ENCODE data around the gene HSD17B1. TPM values are rescaled to one million over a fixed set of nuclear protein-coding genes. Genes with fewer than 3 reads are reported as not detected.
A peak's percentile ranks its signal among the peaks of the same experiment; 100 is the strongest.

The HSD17B1 gene
- total RNA-seq, 6 experiments from 2014 or later = 0.31 to 1.1 (median 0.87) TPM

DNA sequence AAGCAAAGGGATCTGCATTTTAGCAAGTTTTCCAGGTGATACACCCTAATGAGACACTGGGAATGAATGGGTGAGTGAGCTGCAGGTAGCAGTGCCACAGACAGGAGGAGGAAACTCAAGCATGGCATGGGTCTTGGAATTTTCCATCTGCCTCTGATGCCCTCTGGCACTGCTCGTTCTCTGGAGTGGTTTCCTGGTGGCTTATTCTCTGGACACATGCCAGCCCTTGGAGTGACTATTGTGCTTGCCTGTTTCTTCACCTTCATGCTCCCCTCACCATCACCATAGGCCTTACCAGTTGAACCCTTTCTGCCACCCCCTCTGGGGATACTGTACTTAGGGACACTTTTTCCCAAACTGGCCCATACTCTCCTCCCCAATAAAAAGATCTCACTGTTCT lies 10.8 kb downstream of the HSD17B1 start:
- no CpG with 5 or more reads among the region's 1 CpG for WGBS (ENCODE audit: insufficient coverage, low coverage, low lambda C conversion rate, missing lambda C conversion rate)
- Histone ChIP-seq H3K27me3 (no peaks in the 10 kb centered on the region), H3K4me1 (peaks cover 0 to 56% (median 28%) of the 10 kb centered on the region in 4 donors), H3K27ac (peak overlapping the region in 1 of 3 donors; percentile 82), H3K9me3 (no peaks in the 10 kb centered on the region), H3K36me3 (peaks cover 0 to 13% (median 3%) of the 10 kb centered on the region in 4 donors), H3K4me3 (peak overlapping the region; percentile 92 to 96 (median 94))
- intact Hi-C loops (cut with DNase I) = no loop called here
- DNase-seq (no peak), ATAC-seq (peak in 1 of 4 donors; percentile 0)
- no peak for TF ChIP-seq POLR2A (IDR thresholded peaks at IDR 0.05)
- TF ChIP-seq, protein P1, sequence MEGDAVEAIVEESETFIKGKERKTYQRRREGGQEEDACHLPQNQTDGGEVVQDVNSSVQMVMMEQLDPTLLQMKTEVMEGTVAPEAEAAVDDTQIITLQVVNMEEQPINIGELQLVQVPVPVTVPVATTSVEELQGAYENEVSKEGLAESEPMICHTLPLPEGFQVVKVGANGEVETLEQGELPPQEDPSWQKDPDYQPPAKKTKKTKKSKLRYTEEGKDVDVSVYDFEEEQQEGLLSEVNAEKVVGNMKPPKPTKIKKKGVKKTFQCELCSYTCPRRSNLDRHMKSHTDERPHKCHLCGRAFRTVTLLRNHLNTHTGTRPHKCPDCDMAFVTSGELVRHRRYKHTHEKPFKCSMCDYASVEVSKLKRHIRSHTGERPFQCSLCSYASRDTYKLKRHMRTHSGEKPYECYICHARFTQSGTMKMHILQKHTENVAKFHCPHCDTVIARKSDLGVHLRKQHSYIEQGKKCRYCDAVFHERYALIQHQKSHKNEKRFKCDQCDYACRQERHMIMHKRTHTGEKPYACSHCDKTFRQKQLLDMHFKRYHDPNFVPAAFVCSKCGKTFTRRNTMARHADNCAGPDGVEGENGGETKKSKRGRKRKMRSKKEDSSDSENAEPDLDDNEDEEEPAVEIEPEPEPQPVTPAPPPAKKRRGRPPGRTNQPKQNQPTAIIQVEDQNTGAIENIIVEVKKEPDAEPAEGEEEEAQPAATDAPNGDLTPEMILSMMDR (IDR thresholded peaks at IDR 0.05) = no peak

DNA sequence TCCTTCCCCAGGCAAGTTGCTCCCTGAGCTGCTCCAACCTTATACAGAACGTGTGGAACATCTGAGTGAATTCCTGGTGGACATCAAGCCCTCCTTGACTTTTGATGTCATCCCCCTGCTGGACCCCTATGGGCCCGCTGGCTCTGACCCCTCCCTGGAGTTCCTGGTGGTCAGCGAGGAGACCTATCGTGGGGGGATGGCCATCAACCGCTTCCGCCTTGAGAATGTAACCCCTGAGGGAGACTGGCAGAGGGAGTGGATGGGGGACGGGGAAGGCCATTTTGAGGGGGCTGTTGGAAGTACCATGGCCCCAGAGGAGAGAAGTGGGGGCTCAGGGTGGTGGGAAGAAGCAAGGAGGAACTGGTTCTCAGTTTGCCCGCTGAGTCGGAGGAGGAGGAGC lies 11.2 kb downstream of the HSD17B1 start:
- DNase-seq (no peak), ATAC-seq (no peak)
- H3K4me3 ChIP-seq = no peak overlapping the region
- intact Hi-C loops (cut with DNase I) = no loop called here
- peak overlapping the region in 1 of 3 donors; percentile 82 for H3K27ac ChIP-seq
- peaks cover 0 to 59% (median 28%) of the 10 kb centered on the region in 4 donors for H3K4me1 ChIP-seq
- 55% methylated on average over 7 of the region's 9 CpGs for WGBS (ENCODE audit: insufficient coverage, low coverage, low lambda C conversion rate, missing lambda C conversion rate)
- no peaks in the 10 kb centered on the region for H3K27me3 ChIP-seq
- H3K9me3 ChIP-seq = no peaks in the 10 kb centered on the region
- TF ChIP-seq, protein P1 (IDR thresholded peaks at IDR 0.05) = no peak
- no peak for TF ChIP-seq POLR2A (IDR thresholded peaks at IDR 0.05)
- peaks cover 0 to 17% (median 5%) of the 10 kb centered on the region in 4 donors for H3K36me3 ChIP-seq

DNA sequence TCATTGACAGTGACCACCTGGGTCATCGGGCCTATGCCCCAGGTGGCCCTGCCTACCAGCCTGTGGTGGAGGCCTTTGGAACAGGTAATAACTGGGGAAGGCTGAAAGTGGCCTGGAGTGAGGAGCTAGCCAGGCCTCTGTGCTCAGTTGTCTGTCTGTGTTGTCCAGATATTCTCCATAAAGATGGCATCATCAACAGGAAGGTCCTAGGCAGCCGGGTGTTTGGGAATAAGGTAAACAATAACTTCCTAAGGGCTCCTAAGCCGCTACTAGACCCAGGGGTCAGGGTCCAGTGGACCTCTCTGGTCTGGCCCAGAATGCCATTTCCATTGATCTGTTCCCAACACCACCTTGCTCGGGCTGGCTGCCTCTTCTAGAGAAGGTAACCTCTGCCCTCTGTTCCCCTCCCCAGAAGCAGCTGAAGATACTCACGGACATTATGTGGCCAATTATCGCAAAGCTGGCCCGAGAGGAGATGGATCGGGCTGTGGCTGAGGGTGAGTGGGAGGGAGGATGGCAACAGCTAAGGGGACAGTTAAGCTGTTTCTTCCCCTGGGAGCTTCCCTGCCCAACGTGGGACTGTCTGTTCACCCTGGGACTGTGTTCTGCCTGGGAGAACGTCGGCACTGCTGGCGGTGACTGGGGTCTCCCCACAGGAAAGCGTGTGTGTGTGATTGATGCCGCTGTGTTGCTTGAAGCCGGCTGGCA lies 12.2 kb downstream of the HSD17B1 start:
- Histone ChIP-seq H3K27ac (peak overlapping the region in 2 of 3 donors; percentile 15 to 71), H3K27me3 (no peaks in the 10 kb centered on the region), H3K9me3 (no peaks in the 10 kb centered on the region), H3K4me1 (peaks cover 0 to 59% (median 28%) of the 10 kb centered on the region in 4 donors), H3K4me3 (no peak overlapping the region), H3K36me3 (peaks cover 0 to 27% (median 12%) of the 10 kb centered on the region in 4 donors)
- ATAC-seq = peak; percentile 6 to 52 (median 16)
- 37% methylated on average over 4 of the region's 15 CpGs for WGBS (ENCODE audit: insufficient coverage, low coverage, low lambda C conversion rate, missing lambda C conversion rate)
- peak in 1 of 3 donors; percentile 76 for DNase-seq
- no peak for TF ChIP-seq POLR2A (IDR thresholded peaks at IDR 0.05)
- TF ChIP-seq, protein P1 (IDR thresholded peaks at IDR 0.05) = no peak
- intact Hi-C loops (cut with DNase I) = no loop called here

DNA sequence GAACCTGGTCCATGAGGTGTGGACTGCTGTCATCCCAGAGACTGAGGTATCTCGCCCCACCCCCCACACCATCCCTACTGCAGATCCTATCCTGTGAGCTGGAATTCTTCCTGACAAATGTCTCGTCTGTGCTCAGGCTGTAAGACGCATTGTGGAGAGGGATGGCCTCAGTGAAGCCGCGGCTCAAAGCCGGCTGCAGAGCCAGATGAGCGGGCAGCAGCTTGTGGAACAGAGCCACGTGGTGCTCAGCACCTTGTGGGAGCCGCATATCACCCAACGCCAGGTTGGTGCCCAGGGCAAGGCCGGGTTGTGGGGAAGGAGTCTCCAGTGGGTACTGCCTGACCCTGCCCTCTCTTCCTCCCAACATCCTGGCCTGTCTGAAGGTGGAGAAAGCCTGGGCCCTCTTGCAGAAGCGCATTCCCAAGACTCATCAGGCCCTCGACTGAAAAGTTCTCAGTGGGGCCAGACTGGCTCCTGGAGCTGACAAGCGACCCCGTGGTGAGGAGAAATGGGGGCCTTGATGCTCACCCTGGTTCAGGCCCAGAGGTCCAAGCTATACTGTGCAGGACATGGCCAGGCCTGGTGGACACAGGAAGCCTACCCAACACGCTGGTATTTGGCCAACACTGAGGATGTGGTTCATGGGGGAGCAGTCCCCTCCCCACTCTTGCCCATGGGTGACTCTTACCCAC lies 12.9 kb downstream of the HSD17B1 start:
- no peak for DNase-seq

More for the DNA sequence above, 12.9 kb downstream of the HSD17B1 start:
- Histone ChIP-seq H3K36me3 (peaks cover 0 to 33% (median 15%) of the 10 kb centered on the region in 4 donors), H3K27ac (peak overlapping the region in 1 of 3 donors; percentile 86), H3K4me1 (peaks cover 0 to 62% (median 28%) of the 10 kb centered on the region in 4 donors), H3K4me3 (no peak overlapping the region), H3K9me3 (no peaks in the 10 kb centered on the region), H3K27me3 (no peaks in the 10 kb centered on the region)
- no peak for ATAC-seq
- no CpG with 5 or more reads among the region's 16 CpGs for WGBS (ENCODE audit: insufficient coverage, low coverage, low lambda C conversion rate, missing lambda C conversion rate)
- intact Hi-C loops (cut with DNase I) = no loop called here
- TF ChIP-seq, protein P1 (IDR thresholded peaks at IDR 0.05) = no peak
- TF ChIP-seq POLR2A (IDR thresholded peaks at IDR 0.05) = no peak
